ENCODE measurements around the gene CRTC3. TPM values are rescaled to one million over a fixed set of nuclear protein-coding genes. Genes with fewer than 3 reads are reported as not detected.

The CRTC3 gene
- total and polyA plus RNA-seq, 2 experiments from 2014 or later = 15.1 to 24.5 TPM

DNA sequence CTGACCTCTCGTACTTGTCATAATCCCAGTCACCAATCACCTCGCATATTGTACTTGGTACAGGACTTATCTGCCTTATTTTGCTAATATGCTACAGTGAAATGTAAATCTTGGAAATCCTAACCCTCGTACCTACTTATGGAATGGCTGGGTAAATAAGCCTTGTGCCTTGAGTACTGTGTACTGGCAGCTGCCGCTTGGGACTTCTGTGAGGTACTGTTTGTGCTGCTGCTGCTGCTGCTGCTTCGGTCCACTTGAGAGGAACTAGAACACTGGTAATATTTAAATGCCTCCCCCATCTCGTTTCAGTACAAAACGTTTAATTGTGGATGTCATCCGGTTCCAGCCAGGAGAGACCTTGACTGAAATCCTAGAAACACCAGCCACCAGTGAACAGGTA lies 42.5 kb upstream of the CRTC3 start:
- Histone ChIP-seq H3K36me3 (peaks cover 24% of the 10 kb centered on the region), H3K4me3 (no peak overlapping the region), H3K27me3 (no peaks in the 10 kb centered on the region), H3K9me3 (ENCODE audit: low read depth) (no peaks in the 10 kb centered on the region), H3K27ac (no peak overlapping the region), H3K4me1 (ENCODE audit: low read depth) (no peaks in the 10 kb centered on the region)
- TF ChIP-seq, protein P1, sequence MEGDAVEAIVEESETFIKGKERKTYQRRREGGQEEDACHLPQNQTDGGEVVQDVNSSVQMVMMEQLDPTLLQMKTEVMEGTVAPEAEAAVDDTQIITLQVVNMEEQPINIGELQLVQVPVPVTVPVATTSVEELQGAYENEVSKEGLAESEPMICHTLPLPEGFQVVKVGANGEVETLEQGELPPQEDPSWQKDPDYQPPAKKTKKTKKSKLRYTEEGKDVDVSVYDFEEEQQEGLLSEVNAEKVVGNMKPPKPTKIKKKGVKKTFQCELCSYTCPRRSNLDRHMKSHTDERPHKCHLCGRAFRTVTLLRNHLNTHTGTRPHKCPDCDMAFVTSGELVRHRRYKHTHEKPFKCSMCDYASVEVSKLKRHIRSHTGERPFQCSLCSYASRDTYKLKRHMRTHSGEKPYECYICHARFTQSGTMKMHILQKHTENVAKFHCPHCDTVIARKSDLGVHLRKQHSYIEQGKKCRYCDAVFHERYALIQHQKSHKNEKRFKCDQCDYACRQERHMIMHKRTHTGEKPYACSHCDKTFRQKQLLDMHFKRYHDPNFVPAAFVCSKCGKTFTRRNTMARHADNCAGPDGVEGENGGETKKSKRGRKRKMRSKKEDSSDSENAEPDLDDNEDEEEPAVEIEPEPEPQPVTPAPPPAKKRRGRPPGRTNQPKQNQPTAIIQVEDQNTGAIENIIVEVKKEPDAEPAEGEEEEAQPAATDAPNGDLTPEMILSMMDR (IDR thresholded peaks at IDR 0.05; ENCODE audit: low read depth, low read length) = no peak
- no peak for DNase-seq (ENCODE audit: low read depth in 1 of 2, low spot score in 1 of 2)

DNA sequence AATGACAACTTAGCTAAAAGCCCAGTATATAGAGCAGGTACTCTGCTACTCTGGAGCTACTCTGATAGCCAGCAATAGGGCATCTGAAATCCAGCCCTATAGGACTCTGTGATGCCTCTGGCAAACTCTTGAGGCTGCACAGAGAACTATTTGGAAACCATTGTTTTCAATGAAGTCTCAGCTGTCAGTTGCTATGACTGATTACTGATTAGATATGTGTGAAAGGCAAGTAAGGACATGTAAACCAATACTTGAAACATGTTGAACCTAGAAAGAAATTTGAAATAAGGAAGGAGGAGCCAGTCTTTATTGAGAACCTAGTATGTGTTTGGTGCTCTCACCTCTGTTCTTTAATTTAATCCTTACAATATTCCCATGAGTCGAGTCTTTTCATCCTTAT lies 40.2 kb upstream of the CRTC3 start:
- H3K36me3 ChIP-seq = peaks cover 17% of the 10 kb centered on the region
- no peak overlapping the region for H3K4me3 ChIP-seq
- no peak for DNase-seq (ENCODE audit: low read depth in 1 of 2, low spot score in 1 of 2)
- no peaks in the 10 kb centered on the region for H3K9me3 ChIP-seq (ENCODE audit: low read depth)
- no peak overlapping the region for H3K27ac ChIP-seq
- H3K4me1 ChIP-seq (ENCODE audit: low read depth) = no peaks in the 10 kb centered on the region
- TF ChIP-seq, protein P1 (IDR thresholded peaks at IDR 0.05; ENCODE audit: low read depth, low read length) = no peak
- no peaks in the 10 kb centered on the region for H3K27me3 ChIP-seq

DNA sequence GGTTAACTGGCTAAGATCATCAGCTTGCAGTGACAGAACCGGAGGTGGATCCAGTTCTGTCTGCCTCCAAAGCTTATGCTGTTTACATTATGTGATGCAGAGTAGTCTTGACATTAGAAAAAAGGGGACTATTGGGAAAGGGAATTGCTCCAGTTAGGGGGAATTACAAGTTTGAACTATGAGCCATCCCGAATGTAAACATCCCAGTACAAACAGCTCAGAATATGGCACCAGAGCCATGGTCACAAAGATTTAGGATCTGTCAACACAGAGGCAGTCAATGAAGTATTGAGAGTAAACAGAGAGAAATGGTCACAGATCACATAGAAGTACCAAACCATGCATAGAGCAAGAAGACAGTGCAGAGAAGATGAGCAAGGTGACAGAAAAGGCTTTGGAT lies 39.8 kb upstream of the CRTC3 start:
- no peak for DNase-seq (ENCODE audit: low read depth in 1 of 2, low spot score in 1 of 2)
- H3K4me3 ChIP-seq = no peak overlapping the region
- H3K4me1 ChIP-seq (ENCODE audit: low read depth) = peaks cover 1% of the 10 kb centered on the region
- H3K9me3 ChIP-seq (ENCODE audit: low read depth) = no peaks in the 10 kb centered on the region
- H3K36me3 ChIP-seq = peaks cover 15% of the 10 kb centered on the region
- H3K27me3 ChIP-seq = no peaks in the 10 kb centered on the region
- TF ChIP-seq, protein P1 (IDR thresholded peaks at IDR 0.05; ENCODE audit: low read depth, low read length) = no peak
- H3K27ac ChIP-seq = no peak overlapping the region

DNA sequence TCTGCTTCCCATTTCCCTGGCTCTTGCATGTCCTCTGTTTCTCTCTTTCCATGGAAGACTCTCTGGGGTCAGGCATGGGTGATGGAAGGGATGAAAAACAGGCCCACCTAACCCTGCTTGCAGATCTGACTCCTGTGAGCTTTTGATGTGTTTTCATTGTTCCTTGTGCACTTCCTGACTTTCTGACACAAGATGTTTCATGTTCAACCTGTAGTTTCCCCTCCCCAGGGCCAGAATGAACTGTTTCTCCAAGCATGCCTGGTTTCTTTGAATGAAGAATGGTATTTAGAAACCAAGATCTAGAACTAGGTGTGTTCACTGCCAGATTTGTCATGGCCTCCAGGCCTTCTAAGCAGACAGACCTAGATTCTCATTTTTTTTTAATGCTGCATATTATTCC lies 36.1 kb upstream of the CRTC3 start:
- peaks cover 11% of the 10 kb centered on the region for H3K36me3 ChIP-seq
- no peaks in the 10 kb centered on the region for H3K9me3 ChIP-seq (ENCODE audit: low read depth)
- no peak overlapping the region for H3K4me3 ChIP-seq
- TF ChIP-seq, protein P1 (IDR thresholded peaks at IDR 0.05; ENCODE audit: low read depth, low read length) = no peak
- peaks cover 27% of the 10 kb centered on the region for H3K4me1 ChIP-seq (ENCODE audit: low read depth)
- no peak overlapping the region for H3K27ac ChIP-seq
- DNase-seq (ENCODE audit: low read depth in 1 of 2, low spot score in 1 of 2) = no peak
- no peaks in the 10 kb centered on the region for H3K27me3 ChIP-seq

DNA sequence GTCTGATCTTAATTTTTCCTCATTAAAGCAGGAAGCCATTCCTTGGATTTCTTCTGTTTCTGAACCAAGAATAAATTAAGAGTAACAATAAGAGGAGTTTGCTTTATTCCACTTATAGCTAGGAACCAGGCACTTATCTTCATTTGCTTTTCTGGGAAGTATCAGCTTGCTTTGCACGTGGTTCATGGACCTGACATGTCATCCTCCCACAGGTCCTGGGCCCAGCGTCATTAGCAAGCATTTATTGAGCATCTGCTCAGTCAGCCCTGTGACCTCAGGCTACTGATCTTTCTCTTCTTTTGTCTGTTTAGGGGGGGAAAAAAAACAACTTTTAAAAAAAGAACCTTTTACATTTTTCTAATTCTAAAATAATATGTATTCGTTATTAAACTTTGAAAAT lies 34.7 kb upstream of the CRTC3 start:
- Histone ChIP-seq H3K36me3 (peaks cover 11% of the 10 kb centered on the region), H3K9me3 (ENCODE audit: low read depth) (no peaks in the 10 kb centered on the region), H3K4me3 (no peak overlapping the region), H3K27ac (no peak overlapping the region), H3K27me3 (no peaks in the 10 kb centered on the region), H3K4me1 (ENCODE audit: low read depth) (peaks cover 27% of the 10 kb centered on the region)
- DNase-seq (ENCODE audit: low read depth in 1 of 2, low spot score in 1 of 2) = peak in 1 of 2 donors; percentile 32
- TF ChIP-seq, protein P1 (IDR thresholded peaks at IDR 0.05; ENCODE audit: low read depth, low read length) = no peak

DNA sequence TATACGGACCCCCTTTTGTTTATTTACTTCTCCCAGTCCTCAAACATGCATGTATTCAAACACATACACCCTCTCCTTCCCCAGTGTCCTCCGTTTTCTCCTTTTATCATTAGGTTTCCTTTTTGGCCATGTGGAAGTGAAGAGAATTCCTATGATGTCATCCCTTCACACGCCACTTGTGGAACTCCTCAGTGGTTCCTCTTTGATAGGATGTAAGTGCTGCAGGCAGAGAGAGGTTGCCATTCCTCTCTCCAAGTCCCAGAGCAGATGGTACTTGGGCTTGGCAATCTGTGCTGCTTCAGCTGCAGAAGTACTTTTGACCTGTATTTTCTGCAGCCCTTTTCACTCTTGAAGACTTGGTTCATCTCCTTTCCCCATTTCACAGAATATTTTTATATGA lies 32.9 kb upstream of the CRTC3 start:
- peak overlapping the region; percentile 31 for H3K27ac ChIP-seq
- H3K4me3 ChIP-seq = no peak overlapping the region
- no peaks in the 10 kb centered on the region for H3K27me3 ChIP-seq
- TF ChIP-seq, protein P1 (IDR thresholded peaks at IDR 0.05; ENCODE audit: low read depth, low read length) = no peak
- H3K4me1 ChIP-seq (ENCODE audit: low read depth) = peaks cover 27% of the 10 kb centered on the region
- peaks cover 11% of the 10 kb centered on the region for H3K36me3 ChIP-seq
- peak; percentile 26 to 75 for DNase-seq (ENCODE audit: low read depth in 1 of 2, low spot score in 1 of 2)
- no peaks in the 10 kb centered on the region for H3K9me3 ChIP-seq (ENCODE audit: low read depth)
